ENCODE data around the gene MBOAT2.

GRCh38 chr2:8985561-8986326, 17.7 kb downstream of the MBOAT2 start:
- TF ChIP-seq CTCF (IDR thresholded peaks at IDR 0.05) (no peak), EZH2 (IDR thresholded peaks at IDR 0.05) (no peak), EZH2phosphoT487 (IDR thresholded peaks at IDR 0.05) (no peak)

All from neural progenitor cell (in vitro differentiated cells).